DMS53 treated with DMSO at 0.1 percent for 48 hours (cell line): ENCODE data around the gene KDM3B.
"Not testable (repeated sequence)": the region's sequence is repeated elsewhere in the genome, so short reads cannot be mapped to it uniquely, and the experiment has no call there.

Experiments
- DNase-seq: peaks from one replicate; lab custom pipeline; 2025; ENCODE audit not compliant: unreplicated experiment; lab: John Stamatoyannopoulos, UW

KDM3B gene

GRCh38 chr5:138466900-138467710 lies 114.6 kb downstream of the KDM3B start:
- no peak for DNase-seq

- no peak for DNase-seq
Observed at GRCh38 chr5:138467711-138468132, 115.2 kb downstream of the KDM3B start.

- no peak for DNase-seq
Observed at GRCh38 chr5:138468133-138468965, 115.9 kb downstream of the KDM3B start.

- DNase-seq, result no peak
Observed at GRCh38 chr5:138468966-138469539, 116.6 kb downstream of the KDM3B start.

- no peak for DNase-seq
Observed at GRCh38 chr5:138469540-138470321, 117.2 kb downstream of the KDM3B start.

- no peak for DNase-seq
Observed at GRCh38 chr5:138470322-138471051, 118.0 kb downstream of the KDM3B start.

GRCh38 chr5:138471052-138471361 lies 118.5 kb downstream of the KDM3B start:
- DNase-seq, result no peak

- no peak for DNase-seq
Observed at GRCh38 chr5:138472353-138472752, 119.9 kb downstream of the KDM3B start.

GRCh38 chr5:138473151-138473550 lies 120.7 kb downstream of the KDM3B start:
- not testable (repeated sequence) for DNase-seq

- no peak for DNase-seq
Observed at GRCh38 chr5:138476918-138477317, 124.4 kb downstream of the KDM3B start.

GRCh38 chr5:138482638-138483037 lies 130.2 kb downstream of the KDM3B start:
- DNase-seq, result no peak
